GM18870 (cell line): ENCODE data around the gene RANBP3.
"Not testable (repeated sequence)": the region's sequence is repeated elsewhere in the genome, so short reads cannot be mapped to it uniquely, and the experiment has no call there.

Experiments
- ATAC-seq: cut with Tn5 transposase; IDR thresholded peaks from one replicate; pipeline ENCODE4 v1.9.1; 2021; ENCODE audit warnings: moderate library complexity; ENCODE audit not compliant: unreplicated experiment

Gene RANBP3

GRCh38 chr19:5988517-5989387 lies 10.8 kb upstream of the RANBP3 start:
- ATAC-seq: no peak

- ATAC-seq: no peak
Observed at GRCh38 chr19:5987077-5987818, 9.3 kb upstream of the RANBP3 start.

- ATAC-seq: not testable (repeated sequence)
Observed at GRCh38 chr19:5985837-5986236, 7.9 kb upstream of the RANBP3 start.

- no peak for ATAC-seq
Observed at GRCh38 chr19:5985098-5985783, 7.3 kb upstream of the RANBP3 start.

- ATAC-seq: no peak
Observed at GRCh38 chr19:5984600-5984999, 6.7 kb upstream of the RANBP3 start.

GRCh38 chr19:5983367-5983955 lies 5.5 kb upstream of the RANBP3 start:
- no peak for ATAC-seq

- ATAC-seq: no peak
Observed at GRCh38 chr19:5978606-5979552, 939 bp upstream of the RANBP3 start.

GRCh38 chr19:5977222-5977784 lies 637 bp downstream of the RANBP3 start:
- ATAC-seq: no peak

GRCh38 chr19:5976768-5977167 lies 1.2 kb downstream of the RANBP3 start:
- ATAC-seq: no peak

- ATAC-seq: no peak
Observed at GRCh38 chr19:5975388-5975728, 2.6 kb downstream of the RANBP3 start.

- no peak for ATAC-seq
Observed at GRCh38 chr19:5974721-5975387, 3.1 kb downstream of the RANBP3 start.

- no peak for ATAC-seq
Observed at GRCh38 chr19:5973867-5974635, 3.9 kb downstream of the RANBP3 start.

- no peak for ATAC-seq
Observed at GRCh38 chr19:5973376-5973775, 4.6 kb downstream of the RANBP3 start.

- ATAC-seq: no peak
Observed at GRCh38 chr19:5972355-5972731, 5.6 kb downstream of the RANBP3 start.

- no peak for ATAC-seq
Observed at GRCh38 chr19:5971714-5972354, 6.1 kb downstream of the RANBP3 start.

- no peak for ATAC-seq
Observed at GRCh38 chr19:5969476-5969875, 8.5 kb downstream of the RANBP3 start.

GRCh38 chr19:5968431-5969373 lies 9.2 kb downstream of the RANBP3 start:
- no peak for ATAC-seq
